Neural progenitor cell (in vitro differentiated cells): ENCODE data around the gene CCT4.

Source experiments
- EZH2 ChIP-seq: fragments of 200-600 bp; sonication (generic); IDR thresholded peaks from 2 replicates; pipeline ENCODE4 v1.6.1; 2017; ENCODE audit warnings: antibody characterized with exemption, mild to moderate bottlenecking, moderate library complexity
- EZH2phosphoT487 ChIP-seq: fragments of 200-600 bp; sonication (generic); IDR thresholded peaks from 2 replicates; pipeline ENCODE4 v1.6.1; 2017; ENCODE audit warnings: antibody characterized with exemption
- TF ChIP-seq, protein P1 (sequence below): fragments of 200-600 bp; sonication (generic); IDR thresholded peaks from 2 replicates; pipeline ENCODE4 v1.5.1; 2017; ENCODE audit warnings: antibody characterized with exemption, mild to moderate bottlenecking

DNA sequence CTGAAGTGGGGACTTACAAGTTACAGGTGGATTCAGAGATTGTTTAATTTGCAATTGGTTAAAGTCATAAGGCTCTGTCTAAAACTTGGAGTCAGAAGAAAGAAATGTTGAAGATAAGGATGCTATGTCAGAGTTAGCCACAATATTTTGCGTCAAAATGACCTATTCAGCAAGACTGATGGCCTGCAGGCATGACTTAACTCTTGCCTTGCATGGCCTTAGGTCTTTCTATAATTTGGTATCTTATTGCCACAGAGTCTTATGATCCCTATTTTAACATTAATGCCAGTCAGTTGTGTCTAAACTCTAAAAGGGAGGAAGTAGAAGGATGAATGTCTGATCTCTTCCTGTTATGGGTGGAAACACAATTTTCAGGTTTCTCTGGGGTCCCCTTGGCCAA is 11.8 kb upstream of the CCT4 start:
- TF ChIP-seq EZH2 (no peak), EZH2phosphoT487 (no peak)
- TF ChIP-seq, protein P1, sequence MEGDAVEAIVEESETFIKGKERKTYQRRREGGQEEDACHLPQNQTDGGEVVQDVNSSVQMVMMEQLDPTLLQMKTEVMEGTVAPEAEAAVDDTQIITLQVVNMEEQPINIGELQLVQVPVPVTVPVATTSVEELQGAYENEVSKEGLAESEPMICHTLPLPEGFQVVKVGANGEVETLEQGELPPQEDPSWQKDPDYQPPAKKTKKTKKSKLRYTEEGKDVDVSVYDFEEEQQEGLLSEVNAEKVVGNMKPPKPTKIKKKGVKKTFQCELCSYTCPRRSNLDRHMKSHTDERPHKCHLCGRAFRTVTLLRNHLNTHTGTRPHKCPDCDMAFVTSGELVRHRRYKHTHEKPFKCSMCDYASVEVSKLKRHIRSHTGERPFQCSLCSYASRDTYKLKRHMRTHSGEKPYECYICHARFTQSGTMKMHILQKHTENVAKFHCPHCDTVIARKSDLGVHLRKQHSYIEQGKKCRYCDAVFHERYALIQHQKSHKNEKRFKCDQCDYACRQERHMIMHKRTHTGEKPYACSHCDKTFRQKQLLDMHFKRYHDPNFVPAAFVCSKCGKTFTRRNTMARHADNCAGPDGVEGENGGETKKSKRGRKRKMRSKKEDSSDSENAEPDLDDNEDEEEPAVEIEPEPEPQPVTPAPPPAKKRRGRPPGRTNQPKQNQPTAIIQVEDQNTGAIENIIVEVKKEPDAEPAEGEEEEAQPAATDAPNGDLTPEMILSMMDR = no peak
